GM23248 (cell line): Measurements from ENCODE around the gene TUBGCP6. TPM values are rescaled to one million over a fixed set of nuclear protein-coding genes. Genes with fewer than 3 reads are reported as not detected.
A peak's percentile ranks its signal among the peaks of the same experiment; 100 is the strongest.

ENCODE experiments used
- DNase-seq: peaks from one replicate; pipeline ENCODE4 v3.0.0-alpha.2; 2015
- H2AFZ ChIP-seq: fragments of 200-600 bp; sonication (generic); 2 replicates; pipeline ENCODE4 v1.6.1; 2016; ENCODE audit warnings: antibody characterized with exemption
- H3F3A ChIP-seq: fragments of 200-600 bp; sonication (generic); 2 replicates; pipeline ENCODE4 v1.6.1; 2016; ENCODE audit warnings: mild to moderate bottlenecking, antibody characterized with exemption, mixed run types; ENCODE audit not compliant: insufficient read depth
- H3K27ac ChIP-seq: fragments of 200-600 bp; sonication (generic); 2 replicates; pipeline ENCODE4 v1.5.1; 2016; ENCODE audit warnings: mild to moderate bottlenecking
- H3K27me3 ChIP-seq: fragments of 200-600 bp; sonication (generic); replicated peaks from 2 replicates; pipeline ENCODE4 v1.6.1; 2016; ENCODE audit warnings: mild to moderate bottlenecking; ENCODE audit not compliant: insufficient read depth
- H3K36me3 ChIP-seq: fragments of 200-600 bp; sonication (generic); 2 replicates; pipeline ENCODE4 v1.6.1; 2016; ENCODE audit warnings: low read depth, mild to moderate bottlenecking
- H3K4me1 ChIP-seq: fragments of 200-600 bp; sonication (generic); 2 replicates; pipeline ENCODE4 v1.6.1; 2016; ENCODE audit warnings: mild to moderate bottlenecking; ENCODE audit not compliant: insufficient read depth
- H3K4me2 ChIP-seq: fragments of 200-600 bp; sonication (generic); one replicate; pipeline ENCODE4 v1.6.1; 2016; ENCODE audit warnings: mild to moderate bottlenecking; ENCODE audit not compliant: unreplicated experiment
- H3K4me3 ChIP-seq: fragments of 200-600 bp; sonication (generic); 2 replicates; pipeline ENCODE4 v1.5.1; 2016; ENCODE audit warnings: mild to moderate bottlenecking
- H3K79me2 ChIP-seq: fragments of 200-600 bp; sonication (generic); 2 replicates; pipeline ENCODE4 v1.6.1; 2016; ENCODE audit warnings: mild to moderate bottlenecking; ENCODE audit not compliant: insufficient read depth
- H3K9ac ChIP-seq: fragments of 200-600 bp; sonication (generic); 2 replicates; pipeline ENCODE4 v1.6.1; 2016; ENCODE audit warnings: mild to moderate bottlenecking
- H3K9me2 ChIP-seq: fragments of 200-600 bp; sonication (generic); 2 replicates; pipeline ENCODE4 v1.6.1; 2016; ENCODE audit warnings: mixed run types, mild to moderate bottlenecking, moderate library complexity; ENCODE audit not compliant: insufficient read depth
- H3K9me3 ChIP-seq: fragments of 200-600 bp; sonication (generic); one replicate; pipeline ENCODE4 v1.6.1; 2017; ENCODE audit warnings: low read depth
- H4K20me1 ChIP-seq: fragments of 200-600 bp; sonication (generic); 2 replicates; pipeline ENCODE4 v1.6.0; 2016; ENCODE audit not compliant: insufficient read depth
- EZH2 ChIP-seq: fragments of 200-600 bp; sonication (generic); IDR thresholded peaks from 2 replicates; pipeline ENCODE4 v1.6.1; 2018; ENCODE audit warnings: antibody characterized with exemption, mild to moderate bottlenecking; ENCODE audit not compliant: insufficient read depth, poor library complexity, severe bottlenecking
- EZH2phosphoT487 ChIP-seq: fragments of 200-600 bp; sonication (generic); IDR thresholded peaks from 2 replicates; pipeline ENCODE4 v1.6.1; 2018; ENCODE audit warnings: antibody characterized with exemption, moderate library complexity, mild to moderate bottlenecking, low read depth; ENCODE audit not compliant: insufficient read depth
- WGBS, 2 experiments: methylation state at CpG; one replicate each; pipeline ENCODE4 v1.1.6; 2015 to 2017; ENCODE audit warnings: low lambda C conversion rate in 2 of 2, low coverage in 1 of 2; ENCODE audit errors: missing lambda C conversion rate in 2 of 2; 5-methylcytosine and 5-hydroxymethylcytosine counted together
- in situ Hi-C: fragments of 300-500 bp; cut with MboI; formaldehyde crosslinking; loops from 2 replicates; pipeline ENCODE4 v1.15.0; 2020
- polyA plus RNA-seq: library from polyadenylated mRNA; unstranded; fragments of >200 nt; fragmentation: Nextera tagmentation; extraction: Ambion mirVana; gene quantifications from 2 replicates; pipeline ENCODE4 v1.2.1, GENCODE V29; 2016
- total RNA-seq: library from RNA; depleted of rRNA; stranded (reverse); fragments of >200 nt; shearing (Covaris generic); gene quantifications from 2 replicates; pipeline ENCODE4 v1.2.3, GENCODE V29; 2014

Gene TUBGCP6
- total and polyA plus RNA-seq, 2 experiments from 2014 or later, result 16.6 to 32.0 TPM

DNA sequence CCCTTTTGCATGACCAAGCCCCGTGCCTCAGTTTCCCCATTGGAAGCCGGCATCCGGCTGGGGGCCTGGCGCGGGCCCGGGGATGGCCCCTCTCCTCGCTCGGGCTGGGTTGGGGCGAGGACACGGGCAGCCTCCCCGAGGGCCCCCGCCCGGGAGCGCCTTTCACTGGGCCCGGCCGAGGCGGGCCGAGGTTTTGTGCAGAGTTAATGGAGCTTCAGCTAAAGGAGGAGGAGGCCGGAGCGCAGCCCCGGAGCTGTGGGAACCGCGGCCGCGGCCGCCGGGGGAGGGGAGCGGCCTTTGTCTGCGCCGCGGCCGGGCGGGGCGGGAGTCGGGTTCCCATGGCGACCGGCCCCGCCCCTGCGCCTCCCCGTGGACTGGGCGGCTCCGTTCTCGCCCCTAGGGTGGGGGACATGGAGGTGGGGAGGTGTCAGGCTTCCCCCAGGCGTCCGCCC lies 26.7 kb upstream of the TUBGCP6 start:
- Histone ChIP-seq H3K4me3 (peak overlapping the region; percentile 74), H4K20me1 (no peaks in the 10 kb centered on the region), H3K4me2 (peak overlapping the region; percentile 86), H2AFZ (no peak overlapping the region), H3K9me2 (no peaks in the 10 kb centered on the region), H3K79me2 (no peaks in the 10 kb centered on the region; the same call in 1 of the 2 replicates), H3K4me1 (peaks cover 7% of the 10 kb centered on the region), H3K36me3 (peaks cover 13% of the 10 kb centered on the region; the same call in 1 of the 2 replicates), H3K27ac (no peak overlapping the region), H3F3A (peaks cover 10% of the 10 kb centered on the region), H3K27me3 (no peaks in the 10 kb centered on the region), H3K9ac (0 out of 2 replicates have a peak overlapping the region, but pooled peaks have one; percentile 22), H3K9me3 (no peaks in the 10 kb centered on the region)
- in situ Hi-C loops, result loop anchor here (10.0 kb wide), 1 partner anchor 63 kb away; no protein-coding TSS in a partner anchor
- TF ChIP-seq EZH2phosphoT487 (no peak), EZH2 (no peak)
- 0 to 2% methylated on average over 18 to 40 of the region's 45 CpGs for WGBS, 2 experiments
- peak; percentile 77 for DNase-seq

DNA sequence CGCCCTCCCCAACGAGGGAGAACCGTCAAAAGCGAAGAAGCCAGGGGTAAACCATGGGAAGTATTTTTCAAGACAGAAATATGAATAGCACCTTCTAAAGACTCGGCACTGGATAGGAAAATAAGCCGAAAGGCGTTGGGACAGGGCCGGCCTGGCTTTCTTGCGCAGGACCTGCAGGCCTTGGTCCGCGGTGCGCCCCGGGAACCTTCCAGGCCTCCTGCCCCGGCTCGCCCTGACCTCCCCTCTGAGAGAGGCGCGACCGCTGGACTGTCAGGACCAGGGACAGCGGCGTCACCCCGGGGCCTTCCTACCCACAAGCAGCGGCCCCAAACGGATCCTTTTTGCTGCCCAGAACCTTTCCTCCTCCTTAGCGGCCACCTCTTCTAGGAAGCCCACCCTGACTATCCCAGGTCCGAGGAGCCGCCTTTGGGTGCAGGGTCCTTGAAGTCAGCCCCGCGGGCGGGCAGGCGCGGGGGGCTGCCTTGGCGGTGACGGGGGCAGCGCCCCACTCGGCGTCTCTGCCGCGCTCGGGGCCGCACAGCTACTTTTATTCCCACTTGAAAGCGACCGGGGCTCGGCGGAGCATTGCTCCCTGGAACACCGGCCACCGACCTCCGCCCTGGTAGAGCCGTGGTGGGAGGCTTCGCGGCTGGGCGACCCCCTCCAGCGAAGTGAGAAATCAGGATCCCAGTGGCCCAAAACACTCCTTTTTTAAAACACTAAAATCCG lies 26.0 kb upstream of the TUBGCP6 start:
- H3K79me2 ChIP-seq, result no peaks in the 10 kb centered on the region; the same call in 1 of the 2 replicates
- peak overlapping the region; percentile 74 for H3K4me3 ChIP-seq
- TF ChIP-seq EZH2phosphoT487 (no peak), EZH2 (no peak)
- peak overlapping the region; percentile 43; the same call in 1 of the 2 replicates for H3K9ac ChIP-seq
- H3K4me2 ChIP-seq, result peak overlapping the region; percentile 86
- 0 out of 2 replicates have a peak overlapping the region, but pooled peaks have one; percentile 8 for H2AFZ ChIP-seq
- H3K27ac ChIP-seq, result no peak overlapping the region
- WGBS, 2 experiments, result 3 to 5% methylated on average over 47 to 53 of the region's 53 CpGs
- no peaks in the 10 kb centered on the region for H3K27me3 ChIP-seq
- peaks cover 7% of the 10 kb centered on the region for H3K4me1 ChIP-seq
- H3K9me2 ChIP-seq, result no peaks in the 10 kb centered on the region
- no peaks in the 10 kb centered on the region for H3K9me3 ChIP-seq
- peaks cover 11% of the 10 kb centered on the region; the same call in 1 of the 2 replicates for H3K36me3 ChIP-seq
- H4K20me1 ChIP-seq, result no peaks in the 10 kb centered on the region
- peaks cover 8% of the 10 kb centered on the region; the same call in 1 of the 2 replicates for H3F3A ChIP-seq
- DNase-seq, result peak; percentile 82
- in situ Hi-C loops, result loop anchor here (10.0 kb wide), 1 partner anchor 64 kb away; no protein-coding TSS in a partner anchor

DNA sequence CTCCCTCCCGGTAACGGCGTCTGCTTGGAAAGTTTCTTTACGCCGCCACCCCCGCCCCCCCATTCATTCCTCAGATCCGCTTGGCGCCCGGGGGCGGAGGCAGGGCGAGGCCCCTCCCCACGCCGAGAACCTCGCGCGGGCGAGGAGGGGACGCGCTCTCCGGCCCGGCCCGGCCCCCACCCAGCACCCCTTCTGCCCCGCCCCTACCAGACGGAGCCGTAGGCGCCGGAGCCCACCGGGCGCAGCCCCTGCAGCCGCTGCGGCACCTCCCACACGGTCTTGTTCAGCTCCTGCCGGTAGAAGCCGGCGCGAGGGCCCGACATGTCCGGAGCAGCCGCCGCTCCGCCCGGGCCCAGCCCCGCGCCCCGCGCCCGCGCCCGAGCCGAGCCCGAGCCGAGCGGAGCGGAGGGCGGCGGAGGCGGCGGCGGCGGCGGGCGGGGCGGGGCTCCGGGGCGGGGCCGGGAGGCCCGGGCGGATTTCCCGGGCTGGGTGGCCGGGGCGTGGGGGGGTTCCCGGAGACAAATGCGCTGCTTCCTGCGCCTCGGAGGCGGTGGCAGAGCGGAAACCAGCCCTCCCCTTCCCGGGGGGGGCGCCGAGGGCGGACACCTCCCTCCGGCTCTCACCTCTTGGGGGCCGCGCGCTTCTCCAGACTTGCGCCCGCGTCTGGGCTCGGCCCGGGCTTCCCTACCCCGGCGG lies 25.3 kb upstream of the TUBGCP6 start, which contains the start of gene MAPK11:
TSS of gene MAPK11 (minus strand) at position 411 of the 696 bp plus-strand sequence. CDS start at position 323, 88 bp downstream.
- Histone ChIP-seq H3K36me3 (peaks cover 6% of the 10 kb centered on the region; the same call in 1 of the 2 replicates), H3K27ac (no peak within 1 kb of the TSS), H3K4me1 (peaks cover 7% of the 10 kb centered on the region), H4K20me1 (no peaks in the 10 kb centered on the region), H3K4me3 (peak within 1 kb of the TSS; percentile 74), H3K9me3 (no peaks in the 10 kb centered on the region), H3F3A (peaks cover 3% of the 10 kb centered on the region; the same call in 1 of the 2 replicates), H3K9me2 (no peaks in the 10 kb centered on the region), H3K79me2 (no peaks in the 10 kb centered on the region; the same call in 1 of the 2 replicates), H3K27me3 (no peaks in the 10 kb centered on the region), H2AFZ (0 out of 2 replicates have a peak within 1 kb of the TSS, but pooled peaks have one; percentile 8), H3K4me2 (peak within 1 kb of the TSS; percentile 86), H3K9ac (peak within 1 kb of the TSS; percentile 47; the same call in 1 of the 2 replicates)
- in situ Hi-C loops, result loop anchor here (10.0 kb wide), 1 partner anchor 65 kb away; no protein-coding TSS in a partner anchor
- DNase-seq, result peak; percentile 73
- TF ChIP-seq EZH2 (no peak), EZH2phosphoT487 (no peak)
- WGBS, 2 experiments, result 1% methylated on average over 12 to 56 of the region's 92 CpGs

DNA sequence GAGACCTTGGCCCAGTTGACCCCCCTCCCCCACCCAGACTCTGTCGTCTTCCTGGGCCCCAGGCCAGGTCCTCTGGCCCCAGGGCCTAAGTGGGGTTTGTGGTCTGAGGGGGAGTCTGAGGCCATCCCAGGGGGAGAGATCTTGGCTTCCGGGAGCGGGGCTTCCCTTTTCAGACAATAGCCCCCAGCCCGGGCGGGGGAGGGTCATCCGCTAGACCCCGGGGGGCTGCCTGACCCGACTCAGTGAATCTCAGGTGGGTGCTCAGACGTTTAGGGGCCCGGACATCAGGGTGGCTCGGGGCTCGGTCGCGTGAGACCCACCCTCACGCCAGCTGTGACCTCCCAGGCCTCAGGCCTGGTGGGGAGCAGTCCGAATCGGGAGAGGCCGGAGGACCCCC lies 24.7 kb upstream of the TUBGCP6 start:
- H3K36me3 ChIP-seq, result peaks cover 3% of the 10 kb centered on the region; the same call in 1 of the 2 replicates
- H4K20me1 ChIP-seq, result no peaks in the 10 kb centered on the region
- no peaks in the 10 kb centered on the region for H3K27me3 ChIP-seq
- H3K27ac ChIP-seq, result no peak overlapping the region
- no peak overlapping the region for H2AFZ ChIP-seq
- no peaks in the 10 kb centered on the region for H3K9me3 ChIP-seq
- TF ChIP-seq EZH2, result no peak
- TF ChIP-seq EZH2phosphoT487, result no peak
- in situ Hi-C loops, result no loop called here
- H3K79me2 ChIP-seq, result no peaks in the 10 kb centered on the region
- H3K4me2 ChIP-seq, result peak overlapping the region; percentile 78
- H3K9me2 ChIP-seq, result no peaks in the 10 kb centered on the region
- H3F3A ChIP-seq, result no peaks in the 10 kb centered on the region
- peak overlapping the region; percentile 47; the same call in 1 of the 2 replicates for H3K9ac ChIP-seq
- 13 to 21% methylated on average over 14 to 18 of the region's 18 CpGs for WGBS, 2 experiments
- peaks cover 7% of the 10 kb centered on the region for H3K4me1 ChIP-seq
- H3K4me3 ChIP-seq, result peak overlapping the region; percentile 74
- no peak for DNase-seq
